ENCODE data around the gene ANKZF1.

ANKZF1 gene

DNA sequence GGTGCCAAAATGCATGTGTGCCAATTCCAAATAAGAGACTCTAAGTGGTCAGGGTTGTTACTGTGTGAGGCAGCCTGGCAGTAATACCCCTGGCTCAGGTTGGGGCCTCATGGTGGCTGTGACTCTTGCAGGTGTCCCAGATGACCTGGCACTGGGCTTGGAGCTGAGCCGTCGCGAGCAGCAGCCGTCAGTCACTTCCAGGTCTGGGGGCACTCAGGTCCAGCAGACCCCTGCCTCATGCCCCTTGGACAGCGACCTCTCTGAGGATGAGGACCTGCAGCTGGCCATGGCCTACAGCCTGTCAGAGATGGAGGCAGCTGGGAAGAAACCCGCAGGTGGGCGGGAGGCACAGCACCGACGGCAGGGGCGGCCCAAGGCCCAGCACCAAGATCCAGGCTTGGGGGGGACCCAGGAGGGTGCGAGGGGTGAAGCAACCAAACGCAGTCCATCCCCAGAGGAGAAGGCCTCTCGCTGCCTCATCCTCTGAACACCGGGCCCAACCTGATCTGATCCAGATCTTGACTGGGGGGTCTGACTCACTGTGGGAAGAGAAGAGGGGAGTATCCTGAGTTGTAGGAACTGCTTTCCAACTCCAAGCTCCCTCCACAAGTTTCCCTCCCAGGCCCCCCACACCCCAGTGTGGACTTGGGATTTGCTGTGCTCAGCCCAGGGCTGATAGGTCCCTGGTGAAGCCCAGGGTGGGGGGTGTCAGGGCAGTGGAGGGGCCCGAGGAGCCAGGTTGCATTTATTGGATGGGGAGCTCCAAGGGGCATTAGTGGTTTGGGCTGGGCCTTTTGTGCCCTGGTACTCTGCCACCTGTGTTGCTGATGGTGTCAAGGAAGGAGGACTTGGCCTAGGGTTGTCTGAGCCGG lies 55.1 kb downstream of the ANKZF1 start:
- no peak for DNase-seq

DNA sequence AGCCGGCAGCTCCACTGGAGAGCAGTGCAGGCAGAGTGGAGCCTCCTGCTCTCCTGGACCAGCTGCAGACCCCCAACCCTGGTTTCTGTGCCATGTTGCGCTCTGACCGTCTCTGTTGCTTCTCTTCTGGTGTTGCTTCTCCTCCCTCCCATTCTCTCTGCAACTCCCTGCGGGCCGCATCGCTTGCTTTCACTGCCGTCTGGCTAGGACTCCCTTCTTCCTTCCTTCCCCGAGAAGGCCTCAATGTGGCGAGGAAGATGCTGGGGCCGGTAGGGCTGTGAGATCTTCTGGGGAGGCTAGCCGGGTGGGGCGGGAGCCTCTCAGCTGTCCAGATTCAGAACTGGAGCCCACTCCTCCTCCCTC lies 55.7 kb downstream of the ANKZF1 start:
- no peak for DNase-seq

- DNase-seq: no peak
These were observed 56.4 kb downstream of the ANKZF1 start for GRCh38 chr2:219285894-219286425.
